ENCODE measurements around the gene FER.

FER gene

DNA sequence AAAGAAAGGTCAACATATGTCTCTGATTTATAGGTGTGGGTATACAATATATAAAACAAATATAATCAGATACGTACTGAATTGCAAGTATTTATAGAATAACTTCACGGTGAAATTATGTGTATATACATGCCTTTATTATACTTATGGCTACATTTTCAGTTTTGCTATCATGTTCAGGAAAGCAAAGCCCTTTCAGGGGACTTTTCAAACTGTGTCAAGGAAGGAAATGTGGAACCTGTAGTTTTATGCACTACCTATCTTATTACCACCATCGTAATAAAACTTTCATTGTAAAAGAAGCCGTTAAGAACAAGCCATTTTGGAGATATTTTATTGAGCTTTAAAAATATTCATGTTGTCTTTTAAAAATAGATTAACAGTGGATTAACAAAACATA, 404.9 kb downstream of the FER start:
- in situ Hi-C loops (cut with MboI; ENCODE audit: low pct_unique_long_range_greater_than_20kb, low sequenced_read_pairs, unreplicated experiment), result no loop called here
- no peak for DNase-seq (ENCODE audit: low spot score)
- TF ChIP-seq, protein P1, sequence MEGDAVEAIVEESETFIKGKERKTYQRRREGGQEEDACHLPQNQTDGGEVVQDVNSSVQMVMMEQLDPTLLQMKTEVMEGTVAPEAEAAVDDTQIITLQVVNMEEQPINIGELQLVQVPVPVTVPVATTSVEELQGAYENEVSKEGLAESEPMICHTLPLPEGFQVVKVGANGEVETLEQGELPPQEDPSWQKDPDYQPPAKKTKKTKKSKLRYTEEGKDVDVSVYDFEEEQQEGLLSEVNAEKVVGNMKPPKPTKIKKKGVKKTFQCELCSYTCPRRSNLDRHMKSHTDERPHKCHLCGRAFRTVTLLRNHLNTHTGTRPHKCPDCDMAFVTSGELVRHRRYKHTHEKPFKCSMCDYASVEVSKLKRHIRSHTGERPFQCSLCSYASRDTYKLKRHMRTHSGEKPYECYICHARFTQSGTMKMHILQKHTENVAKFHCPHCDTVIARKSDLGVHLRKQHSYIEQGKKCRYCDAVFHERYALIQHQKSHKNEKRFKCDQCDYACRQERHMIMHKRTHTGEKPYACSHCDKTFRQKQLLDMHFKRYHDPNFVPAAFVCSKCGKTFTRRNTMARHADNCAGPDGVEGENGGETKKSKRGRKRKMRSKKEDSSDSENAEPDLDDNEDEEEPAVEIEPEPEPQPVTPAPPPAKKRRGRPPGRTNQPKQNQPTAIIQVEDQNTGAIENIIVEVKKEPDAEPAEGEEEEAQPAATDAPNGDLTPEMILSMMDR (IDR thresholded peaks at IDR 0.05; ENCODE audit: extremely low read depth, insufficient read depth, missing control alignments), result no peak

GRCh38 chr5:109155625-109156024, 407.9 kb downstream of the FER start:
- DNase-seq (ENCODE audit: low spot score), result no peak
- TF ChIP-seq, protein P1 (IDR thresholded peaks at IDR 0.05; ENCODE audit: extremely low read depth, insufficient read depth, missing control alignments), result no peak
- in situ Hi-C loops (cut with MboI; ENCODE audit: low pct_unique_long_range_greater_than_20kb, low sequenced_read_pairs, unreplicated experiment), result no loop called here

DNA sequence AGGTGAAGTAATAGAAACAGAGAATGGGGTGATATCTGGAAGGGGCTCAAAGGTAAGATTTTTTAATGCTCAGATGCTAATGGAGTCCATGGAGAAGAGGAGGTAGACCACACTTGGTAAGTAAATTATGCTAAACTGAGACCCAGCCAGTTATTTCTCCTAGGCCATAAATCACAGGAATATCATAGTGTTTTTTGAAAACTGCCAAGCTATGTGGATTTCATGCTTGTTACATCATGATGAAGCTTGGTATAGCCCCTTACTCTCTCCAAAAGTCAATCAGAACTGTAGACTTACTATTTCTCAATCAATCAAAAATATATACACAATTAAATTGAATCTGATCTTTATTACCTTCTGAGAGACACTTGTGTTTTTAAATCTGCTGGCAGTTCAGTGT, 409.2 kb downstream of the FER start:
- TF ChIP-seq, protein P1 (IDR thresholded peaks at IDR 0.05; ENCODE audit: extremely low read depth, insufficient read depth, missing control alignments), result no peak
- no peak for DNase-seq (ENCODE audit: low spot score)
- in situ Hi-C loops (cut with MboI; ENCODE audit: low pct_unique_long_range_greater_than_20kb, low sequenced_read_pairs, unreplicated experiment), result no loop called here

DNA sequence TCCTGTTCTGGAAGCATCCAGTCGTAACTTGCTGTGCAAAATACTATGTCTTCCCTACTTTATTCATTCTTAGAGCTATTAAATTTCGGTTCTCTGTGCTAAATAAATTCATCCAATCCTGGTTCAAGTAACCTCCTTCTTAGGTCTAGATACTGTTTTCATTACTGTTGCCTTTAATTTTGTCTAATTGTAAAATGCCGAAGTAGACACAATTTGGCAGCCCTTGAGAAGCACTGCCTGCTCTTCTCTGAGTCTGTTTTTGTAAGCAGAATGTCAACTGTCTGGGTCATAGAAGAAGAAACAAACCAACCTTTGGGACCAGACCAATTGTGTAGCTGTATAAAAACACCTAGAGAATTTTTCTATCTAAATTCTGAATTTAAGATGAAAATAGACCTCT, 412.8 kb downstream of the FER start:
- TF ChIP-seq, protein P1 (IDR thresholded peaks at IDR 0.05; ENCODE audit: extremely low read depth, insufficient read depth, missing control alignments), result no peak
- DNase-seq (ENCODE audit: low spot score), result no peak
- in situ Hi-C loops (cut with MboI; ENCODE audit: low pct_unique_long_range_greater_than_20kb, low sequenced_read_pairs, unreplicated experiment), result no loop called here

- in situ Hi-C loops (cut with MboI; ENCODE audit: low pct_unique_long_range_greater_than_20kb, low sequenced_read_pairs, unreplicated experiment), result no loop called here
- DNase-seq (ENCODE audit: low spot score), result no peak
- TF ChIP-seq, protein P1 (IDR thresholded peaks at IDR 0.05; ENCODE audit: extremely low read depth, insufficient read depth, missing control alignments), result no peak
Observed at GRCh38 chr5:109161914-109162683, 414.4 kb downstream of the FER start.

DNA sequence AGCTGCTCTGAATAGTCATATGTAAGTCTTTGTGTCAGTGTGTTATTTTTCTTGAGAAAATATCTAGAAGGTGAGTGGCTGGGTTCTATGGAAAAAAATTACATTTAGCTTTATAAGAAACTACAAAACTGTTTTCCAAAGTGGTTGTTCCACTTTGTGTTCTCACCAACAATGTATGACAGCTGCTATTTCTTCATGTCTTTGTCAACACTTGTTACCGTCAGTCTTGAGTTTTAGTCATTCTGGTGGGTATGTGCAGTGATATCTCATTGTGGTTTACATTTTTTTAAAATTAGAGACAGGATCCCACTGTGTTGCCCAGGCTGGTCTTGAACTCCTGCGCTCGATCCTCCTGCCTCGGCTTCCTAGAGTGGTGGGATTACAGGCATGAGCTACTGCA, 415.6 kb downstream of the FER start:
- TF ChIP-seq, protein P1 (IDR thresholded peaks at IDR 0.05; ENCODE audit: extremely low read depth, insufficient read depth, missing control alignments), result no peak
- DNase-seq (ENCODE audit: low spot score), result no peak
- in situ Hi-C loops (cut with MboI; ENCODE audit: low pct_unique_long_range_greater_than_20kb, low sequenced_read_pairs, unreplicated experiment), result no loop called here
